ENCODE measurements around the gene PCMTD2.

Gene PCMTD2

GRCh38 chr20:64239449-64240242 lies 15.9 kb upstream of the PCMTD2 start:
- DNase-seq = no peak

- DNase-seq = no peak
These were observed 15.1 kb upstream of the PCMTD2 start for GRCh38 chr20:64240243-64241015.

GRCh38 chr20:64241061-64241460 lies 14.5 kb upstream of the PCMTD2 start:
- no peak for DNase-seq

GRCh38 chr20:64242003-64242796 lies 13.3 kb upstream of the PCMTD2 start:
- DNase-seq = no peak

- DNase-seq = no peak
These were observed 12.6 kb upstream of the PCMTD2 start for GRCh38 chr20:64242797-64243475.

GRCh38 chr20:64244281-64244805 lies 11.2 kb upstream of the PCMTD2 start:
- no peak for DNase-seq

DNA sequence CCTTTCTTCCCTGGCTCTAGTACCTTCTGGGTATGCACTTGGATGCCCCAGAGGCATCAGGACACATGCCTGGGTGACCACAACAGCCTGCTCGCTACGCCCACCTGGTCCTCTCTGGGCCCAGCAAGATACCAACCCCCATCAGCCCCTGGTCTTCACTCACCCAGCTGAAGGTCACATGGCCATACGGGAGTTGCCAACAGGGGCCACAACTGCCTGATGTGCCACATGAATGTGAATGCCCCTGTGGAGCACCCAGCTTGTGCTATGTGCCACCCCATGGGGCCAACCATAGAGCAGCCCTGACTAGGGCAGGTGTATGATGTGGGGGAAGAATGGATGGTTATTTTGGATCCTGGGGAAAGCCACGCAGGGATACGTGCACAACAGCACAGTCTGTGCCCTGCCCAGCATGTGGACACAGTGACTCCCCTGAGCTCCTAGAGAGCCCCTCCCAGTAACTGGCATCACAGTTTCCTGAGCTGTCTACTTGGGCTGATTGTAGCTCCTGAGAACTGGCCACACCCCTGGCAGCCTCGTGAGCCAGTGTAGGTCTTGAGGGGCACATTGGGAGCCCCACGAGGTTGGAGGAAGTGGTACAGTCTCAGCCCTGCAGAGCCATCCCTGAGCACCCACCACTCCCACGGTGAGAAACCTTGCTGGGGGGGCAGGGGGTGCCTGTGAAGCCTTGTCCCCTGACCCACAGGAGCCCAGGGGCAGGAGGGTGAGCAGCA lies 10.5 kb upstream of the PCMTD2 start:
- DNase-seq = no peak

- DNase-seq = no peak
These were observed 9.6 kb upstream of the PCMTD2 start for GRCh38 chr20:64245746-64246595.

DNA sequence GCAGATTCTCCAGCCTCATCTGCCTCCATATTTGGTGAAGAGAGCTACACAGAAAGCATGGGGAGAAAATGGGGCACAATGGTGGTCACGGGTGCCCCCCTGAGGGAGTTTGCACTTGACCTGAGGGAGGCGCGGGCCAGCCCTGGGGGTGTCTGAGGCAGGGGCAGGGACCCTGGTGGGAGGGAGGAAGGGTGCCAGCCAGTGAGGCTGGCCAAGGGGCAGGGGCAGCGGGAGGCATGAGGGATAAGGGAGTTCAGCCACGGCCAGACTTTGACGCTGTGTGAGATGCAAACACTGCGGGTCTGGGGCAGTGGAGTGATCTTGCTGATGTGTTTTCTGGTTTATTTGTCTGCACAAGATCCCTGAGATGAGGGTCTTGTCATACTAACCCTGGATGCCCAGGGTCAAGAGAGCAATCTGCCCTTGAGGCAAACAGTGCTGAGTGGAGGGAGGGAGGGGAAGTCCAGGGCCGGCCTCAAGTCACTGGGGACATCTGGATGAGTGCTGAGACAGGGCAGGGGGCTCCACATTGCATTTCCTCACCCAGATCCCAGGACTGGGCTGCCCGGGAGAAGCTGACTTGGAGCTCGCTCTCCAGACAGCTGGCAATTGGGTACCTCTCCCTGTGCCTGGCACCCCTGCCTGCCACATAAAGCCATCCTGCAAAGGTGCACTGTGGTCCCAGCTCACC lies 8.8 kb upstream of the PCMTD2 start:
- no peak for DNase-seq

- no peak for DNase-seq
These were observed 8.3 kb upstream of the PCMTD2 start for GRCh38 chr20:64247307-64247618.

GRCh38 chr20:64247970-64248841 lies 7.3 kb upstream of the PCMTD2 start:
- no peak for DNase-seq

GRCh38 chr20:64250027-64250426 lies 5.5 kb upstream of the PCMTD2 start:
- DNase-seq = no peak

- DNase-seq = no peak
These were observed 2.6 kb upstream of the PCMTD2 start for GRCh38 chr20:64253000-64253383.

- DNase-seq = no peak
These were observed 2.1 kb upstream of the PCMTD2 start for GRCh38 chr20:64253443-64253842.

GRCh38 chr20:64254156-64254555 lies 1.4 kb upstream of the PCMTD2 start:
- DNase-seq = no peak

GRCh38 chr20:64254571-64255360 lies 782 bp upstream of the PCMTD2 start:
- no peak for DNase-seq

- no peak for DNase-seq
These were observed 861 bp downstream of the PCMTD2 start for GRCh38 chr20:64256282-64256935.
